K562 (cell line): ENCODE data around the gene SLMAP. TPM values are rescaled to one million over a fixed set of nuclear protein-coding genes. Genes with fewer than 3 reads are reported as not detected.
A peak's percentile ranks its signal among the peaks of the same experiment; 100 is the strongest.

Experiments
- ATAC-seq: fragments of 200-7000 bp; cut with Tn5 transposase; 3 replicates; pipeline ENCODE4 v1.9.1; 2020; ENCODE audit warnings: moderate library complexity
- BruUV-seq: library from RNA; stranded (reverse); fragments of 400-500 nt; replicated peaks from 2 replicates; lab custom pipeline; 2021; lab: Mats Ljungman, UMichigan
- CTCF ChIA-PET: fragments of 300-600 bp; formaldehyde crosslinking; extraction: SDS; loops from one replicate; lab custom pipeline; 2021; ENCODE audit warnings: low intra/inter-chr PET ratio; lab: Yijun Ruan, JAX
- POLR2A ChIA-PET: fragments of 300-600, 350-650 bp; sonication (Branson Sonifier 250); formaldehyde crosslinking; extraction: SDS; loops from one replicate; lab custom pipeline; 2021; ENCODE audit warnings: antibody characterized with exemption, inconsistent platforms; lab: Yijun Ruan, JAX
- DNase-seq, 4 experiments: peaks; one replicate each; pipeline versions ENCODE4 v3.0.0 to v3.0.0-alpha.2; 2011 to 2018; ENCODE audit warnings: low spot score in 3 of 4, mixed read lengths in 3 of 4; ENCODE audit errors: extremely low read depth in 1 of 4
- FAIRE-seq: peaks from 2 replicates; lab custom pipeline; 2011; peaks lifted over from hg19 to GRCh38; lab: Jason Lieb, UNC
- H2AFZ ChIP-seq: 2 replicates; pipeline ENCODE4 v1.6.0; 2011; ENCODE audit warnings: low read depth, low read length, control low read depth, inconsistent platforms
- H3K27ac ChIP-seq: fragments of 200-600 bp; 3 replicates; pipeline ENCODE4 v1.8.0; 2011; ENCODE audit warnings: low read depth, mild to moderate bottlenecking, control low read depth, inconsistent platforms, low read length, moderate library complexity, mixed read lengths; ENCODE audit errors: extremely low read depth
- H3K27me3 ChIP-seq, 2 experiments: fragments of 300-600 bp in 1 of 2; 2 replicates in 1 of 2; 3 replicates in 1 of 2; pipeline versions ENCODE4 v1.6.0 to v1.8.0; 2011; ENCODE audit warnings: inconsistent platforms in 2 of 2, low read length in 2 of 2, mild to moderate bottlenecking in 1 of 2, mixed read lengths in 1 of 2, moderate library complexity in 1 of 2; ENCODE audit not compliant: control insufficient read depth in 2 of 2, insufficient read depth in 2 of 2
- H3K36me3 ChIP-seq: fragments of 300-600 bp; 3 replicates; pipeline ENCODE4 v1.8.0; 2011; ENCODE audit warnings: mild to moderate bottlenecking, low read length, inconsistent platforms; ENCODE audit not compliant: control insufficient read depth, insufficient read depth
- H3K4me1 ChIP-seq, 2 experiments: fragments of 200-600 bp in 1 of 2; replicated peaks in 1 of 2; 2 replicates in 1 of 2; 3 replicates in 1 of 2; pipeline versions ENCODE4 v1.5.1 to v1.8.0; 2011; ENCODE audit warnings: inconsistent platforms in 2 of 2, low read length in 2 of 2, mild to moderate bottlenecking in 1 of 2, mixed read lengths in 1 of 2, moderate library complexity in 1 of 2; ENCODE audit not compliant: control insufficient read depth in 2 of 2, insufficient read depth in 2 of 2
- H3K4me2 ChIP-seq: 2 replicates; pipeline ENCODE4 v1.6.1; 2011; ENCODE audit warnings: low read length, control low read depth, inconsistent platforms, mixed read lengths; ENCODE audit not compliant: insufficient read depth
- H3K4me3 ChIP-seq: fragments of 200-600 bp; sonication (generic), shearing (Covaris generic); 2 replicates; pipeline ENCODE4 v1.5.1; 2016; ENCODE audit warnings: control low read depth, inconsistent platforms
- H3K79me2 ChIP-seq: fragments of 200-600 bp; 3 replicates; pipeline ENCODE4 v1.8.0; 2011; ENCODE audit warnings: low read length, inconsistent platforms; ENCODE audit not compliant: control insufficient read depth, insufficient read depth
- H3K9ac ChIP-seq, 2 experiments: 2 replicates each; pipeline versions ENCODE4 v1.6.0 to v1.6.1; 2011; ENCODE audit warnings: low read depth in 2 of 2, low read length in 2 of 2, control low read depth in 1 of 2, inconsistent platforms in 1 of 2, mild to moderate bottlenecking in 1 of 2, mixed read lengths in 1 of 2; ENCODE audit not compliant: insufficient read depth in 1 of 2
- H3K9me1 ChIP-seq: one replicate; pipeline ENCODE4 v1.6.0; 2011; ENCODE audit warnings: inconsistent platforms, mild to moderate bottlenecking, low read length, moderate library complexity; ENCODE audit not compliant: control insufficient read depth, insufficient read depth
- H3K9me3 ChIP-seq: replicated peaks from 2 replicates; pipeline ENCODE4 v1.5.1; 2011; ENCODE audit warnings: low read depth, low read length, inconsistent platforms; ENCODE audit not compliant: control insufficient read depth, insufficient read depth
- H4K20me1 ChIP-seq: replicated peaks from 2 replicates; pipeline ENCODE4 v1.6.1; 2011; ENCODE audit warnings: low read length, inconsistent platforms, mixed read lengths; ENCODE audit not compliant: control insufficient read depth, insufficient read depth
- HNRNPH1 ChIP-seq: fragments of 200-400 bp; formaldehyde crosslinking; optimal IDR thresholded peaks from 2 replicates; pipeline ENCODE3; 2017; ENCODE audit warnings: low read depth, mild to moderate bottlenecking, low read length, moderate library complexity
- NFIC ChIP-seq: fragments of 450-650 bp; IDR thresholded peaks from 2 replicates; pipeline ENCODE4 v1.6.1; 2017; ENCODE audit warnings: mild to moderate bottlenecking, inconsistent platforms
- NFIX ChIP-seq: fragments of 250-450 bp; sonication (Bioruptor Pico); IDR thresholded peaks from 2 replicates; pipeline ENCODE4 v1.4.0; 2020; ENCODE audit warnings: low read depth, mild to moderate bottlenecking, moderate library complexity
- POLR3G ChIP-seq: IDR thresholded peaks from 2 replicates; pipeline ENCODE4 v1.6.1; 2011; ENCODE audit not compliant: insufficient read length, insufficient replicate concordance; ENCODE audit errors: extremely low read depth
- RBM34 ChIP-seq: fragments of 200-400 bp; formaldehyde crosslinking; IDR thresholded peaks from 2 replicates; pipeline ENCODE4 v1.6.1; 2018; ENCODE audit warnings: low read length, borderline replicate concordance; ENCODE audit not compliant: insufficient read depth
- VEZF1 ChIP-seq: fragments of 200-800 bp; sonication (Bioruptor generic); IDR thresholded peaks from 2 replicates; pipeline ENCODE4 v1.6.1; 2017; ENCODE audit warnings: missing genetic modification characterization, missing compliant biosample characterization
- ZNF518B ChIP-seq: fragments of 250-450 bp; sonication (Bioruptor Pico); IDR thresholded peaks from 2 replicates; pipeline ENCODE4 v1.5.0; 2021; ENCODE audit warnings: mild to moderate bottlenecking, moderate library complexity
- in situ Hi-C: fragments of 300-500 bp; cut with MboI; formaldehyde crosslinking; loops from 4 replicates; pipeline ENCODE4 v1.15.0; 2018; ENCODE audit warnings: inconsistent platforms, mixed read lengths
- intact Hi-C: fragments of 100-400 bp; cut with micrococcal nuclease; formaldehyde crosslinking; loops from 2 replicates; pipeline ENCODE4 v1.14.2; 2022
- polyA plus RNA-seq, 8 experiments: library from polyadenylated mRNA; depleted of rRNA in 4 of 8; stranded (reverse) in 5 of 8; unstranded in 3 of 8; fragments of >200 nt; fragmentation: Nextera tagmentation in 2 of 8; fragmentation: Illumina TruSeq in 1 of 8; extraction: Ambion mirVana in 2 of 8; extraction: Trizol in 1 of 8; gene quantifications; 2 replicates each; pipeline versions ENCODE4 v1.2.1 to v1.2.3, GENCODE V29; 2011 to 2014; ENCODE audit warnings: inconsistent platforms in 1 of 8, missing spikeins in 1 of 8
- total RNA-seq, 7 experiments: library from RNA; depleted of rRNA in 6 of 7; stranded (reverse); fragments of >200 nt in 6 of 7; fragmentation: Illumina TruSeq in 2 of 7; extraction: Trizol in 2 of 7; gene quantifications; 2 replicates each; pipeline versions ENCODE4 v1.2.1 to v1.2.3, GENCODE V29; 2011 to 2021; ENCODE audit warnings: low replicate concordance in 1 of 7
- TF ChIP-seq, protein P1 (sequence below), 2 experiments: fragments of 450-650 bp in 1 of 2; sonication (generic) in 1 of 2; formaldehyde crosslinking; conservative IDR thresholded peaks; 2 replicates each; pipeline versions ENCODE4 v1.4.0 to v1.8.1; 2020 to 2022; ENCODE audit warnings: mild to moderate bottlenecking in 1 of 2, missing genetic modification reagents in 1 of 2

The SLMAP gene
- total and polyA plus RNA-seq, 9 of the 15 experiments (the other 6 are each of a cell fraction or from before 2014, with no cell fraction given): 12.1 to 50.7 (median 28.3) TPM

DNA sequence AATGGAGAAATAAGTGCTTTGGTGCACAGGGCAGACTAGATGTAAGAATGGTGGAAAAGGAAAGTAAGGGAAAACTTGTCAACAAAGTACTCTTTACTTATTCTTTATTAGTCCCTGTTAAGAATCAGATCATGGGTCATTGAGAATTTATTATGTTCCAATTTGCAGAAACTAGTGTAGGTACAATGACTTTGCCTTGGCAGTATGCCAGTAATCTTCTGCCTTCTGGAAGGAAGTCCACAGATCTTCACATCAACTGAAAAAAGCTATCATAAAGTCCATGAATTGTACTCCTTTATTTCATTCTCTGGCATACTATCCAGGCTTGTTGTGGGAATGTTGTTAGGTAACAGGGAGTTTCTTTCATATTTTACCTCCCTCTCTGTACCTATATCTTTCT lies 163.9 kb downstream of the SLMAP start:
- TF ChIP-seq NFIX: peak; percentile 80
- TF ChIP-seq RBM34: no peak
- TF ChIP-seq NFIC: peak; percentile 95
- TF ChIP-seq, all 486 proteins: peak for 2
- no peak overlapping the region for H3K4me2 ChIP-seq
- no peak overlapping the region for H3K27ac ChIP-seq
- no peaks in the 10 kb centered on the region for H3K9me1 ChIP-seq
- H3K4me1 ChIP-seq: 0 out of 5 replicates have a peak, but pooled peaks cover 0 to 2% of the 10 kb centered on the region in 2 experiments
- intact Hi-C loops (no loop called here), in situ Hi-C loops (no loop called here)
- peaks cover 56% of the 10 kb centered on the region for H3K36me3 ChIP-seq
- no peak overlapping the region for H3K4me3 ChIP-seq
- ATAC-seq (no peak), DNase-seq (peak in 1 of 4 experiments; percentile 15), FAIRE-seq (no peak)
- H3K9me3 ChIP-seq: no peaks in the 10 kb centered on the region
- BruUV-seq: no TSS peak
- no peaks in the 10 kb centered on the region for H3K27me3 ChIP-seq
- no peak overlapping the region for H2AFZ ChIP-seq
- H3K9ac ChIP-seq: no peak overlapping the region
- POLR2A ChIA-PET: no interaction called here
- H3K79me2 ChIP-seq: no peaks in the 10 kb centered on the region
- CTCF ChIA-PET: no interaction called here
- no peaks in the 10 kb centered on the region for H4K20me1 ChIP-seq

DNA sequence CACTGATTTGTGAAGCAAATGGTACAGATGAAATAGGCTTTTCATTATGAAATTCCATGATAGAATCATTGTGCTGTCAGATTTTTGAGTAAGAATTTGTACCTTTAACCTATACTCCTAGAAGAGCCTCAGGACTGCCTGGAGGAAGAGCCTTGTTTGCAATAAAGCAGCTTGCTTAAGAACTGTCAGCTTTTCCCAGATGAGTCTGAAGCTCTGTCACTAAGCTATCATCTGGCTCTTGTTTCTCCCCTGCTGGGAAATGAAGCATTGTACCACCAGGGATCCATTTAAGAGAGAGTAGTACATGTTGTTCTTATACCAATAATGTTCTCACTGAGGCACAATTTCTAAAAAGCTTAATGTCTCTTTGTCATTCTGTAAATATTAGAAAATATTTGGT lies 167.0 kb downstream of the SLMAP start:
- Histone ChIP-seq H3K79me2 (no peaks in the 10 kb centered on the region), H2AFZ (no peak overlapping the region), H3K4me3 (no peak overlapping the region), H3K9me3 (no peaks in the 10 kb centered on the region), H3K4me2 (no peak overlapping the region), H3K27me3 (no peaks in the 10 kb centered on the region), H3K9me1 (no peaks in the 10 kb centered on the region), H3K9ac (no peak overlapping the region), H3K4me1 (0 out of 5 replicates have a peak, but pooled peaks cover 0 to 2% of the 10 kb centered on the region in 2 experiments), H4K20me1 (no peaks in the 10 kb centered on the region), H3K27ac (no peak overlapping the region), H3K36me3 (peaks cover 38% of the 10 kb centered on the region; the same call in 2 of the 3 replicates)
- intact Hi-C loops (no loop called here), in situ Hi-C loops (no loop called here)
- FAIRE-seq (no peak), DNase-seq (no peak), ATAC-seq (no peak)
- BruUV-seq: no TSS peak
- ChIA-PET CTCF (no interaction called here), POLR2A (no interaction called here)
- TF ChIP-seq VEZF1 (CRISPR knock-in tag) (no peak), ZNF518B (CRISPR knock-in tag) (no peak), HNRNPH1 (no peak), POLR3G (no peak)
- TF ChIP-seq, protein P1, sequence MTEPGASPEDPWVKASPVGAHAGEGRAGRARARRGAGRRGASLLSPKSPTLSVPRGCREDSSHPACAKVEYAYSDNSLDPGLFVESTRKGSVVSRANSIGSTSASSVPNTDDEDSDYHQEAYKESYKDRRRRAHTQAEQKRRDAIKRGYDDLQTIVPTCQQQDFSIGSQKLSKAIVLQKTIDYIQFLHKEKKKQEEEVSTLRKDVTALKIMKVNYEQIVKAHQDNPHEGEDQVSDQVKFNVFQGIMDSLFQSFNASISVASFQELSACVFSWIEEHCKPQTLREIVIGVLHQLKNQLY (CRISPR knock-in tag; conservative IDR thresholded peaks at IDR 0.05): no peak
